A673 (cell line): ENCODE data around the gene SPAG9. TPM values are rescaled to one million over a fixed set of nuclear protein-coding genes. Genes with fewer than 3 reads are reported as not detected.

ENCODE experiments used
- BruUV-seq: library from RNA; stranded (reverse); fragments of 400-500 nt; replicated peaks from 2 replicates; lab custom pipeline; 2021; lab: Mats Ljungman, UMichigan
- CTCF ChIA-PET: fragments of 300-600 bp; sonication (Branson Sonifier 250); formaldehyde crosslinking; loops from one replicate; lab custom pipeline; 2022; ENCODE audit warnings: antibody characterized with exemption; lab: Charles Lee
- POLR2A ChIA-PET: fragments of 300-600 bp; sonication (Branson Sonifier 250); formaldehyde crosslinking; loops from one replicate; lab custom pipeline; 2022; ENCODE audit warnings: antibody characterized with exemption; ENCODE audit not compliant: low non-redundant PET; lab: Charles Lee
- DNase-seq: peaks from one replicate; pipeline ENCODE4 v3.0.0-alpha.2; 2015; ENCODE audit warnings: low spot score
- H3K27ac ChIP-seq: fragments of 200-600 bp; sonication (generic); 2 replicates; pipeline ENCODE4 v1.5.1; 2016; ENCODE audit warnings: mixed run types, low read depth, mild to moderate bottlenecking, mixed read lengths, antibody characterized with exemption, low read length; ENCODE audit not compliant: poor library complexity, severe bottlenecking
- H3K27me3 ChIP-seq: fragments of 200-600 bp; sonication (generic); replicated peaks from 2 replicates; pipeline ENCODE4 v1.6.1; 2017; ENCODE audit warnings: mixed run types, low read depth, mild to moderate bottlenecking, mixed read lengths, antibody characterized with exemption, low read length; ENCODE audit not compliant: insufficient read depth, poor library complexity
- H3K36me3 ChIP-seq: fragments of 200-600 bp; sonication (generic); 2 replicates; pipeline ENCODE4 v1.6.1; 2016; ENCODE audit warnings: mixed run types, mild to moderate bottlenecking, mixed read lengths, antibody characterized with exemption, low read length; ENCODE audit not compliant: insufficient read depth, poor library complexity, severe bottlenecking
- H3K4me1 ChIP-seq: fragments of 200-600 bp; sonication (generic); 2 replicates; pipeline ENCODE4 v1.6.1; 2017; ENCODE audit warnings: mixed run types, mild to moderate bottlenecking, mixed read lengths, antibody characterized with exemption, low read length; ENCODE audit not compliant: insufficient read depth, poor library complexity, severe bottlenecking
- H3K4me3 ChIP-seq: fragments of 200-600 bp; sonication (generic); 2 replicates; pipeline ENCODE4 v1.5.1; 2016; ENCODE audit warnings: low read depth, mixed run types, mild to moderate bottlenecking, mixed read lengths, low read length; ENCODE audit not compliant: poor library complexity, severe bottlenecking
- H3K9me3 ChIP-seq: fragments of 200-600 bp; sonication (generic); 2 replicates; pipeline ENCODE4 v1.6.1; 2016; ENCODE audit warnings: mixed run types, low read depth, mild to moderate bottlenecking, mixed read lengths, antibody characterized with exemption, low read length; ENCODE audit not compliant: poor library complexity, severe bottlenecking
- EZH2 ChIP-seq: fragments of 200-600 bp; sonication (generic); IDR thresholded peaks from 2 replicates; pipeline ENCODE4 v1.6.1; 2017; ENCODE audit warnings: borderline replicate concordance, low read depth, mild to moderate bottlenecking, mixed read lengths, antibody characterized with exemption, low read length; ENCODE audit not compliant: poor library complexity, severe bottlenecking
- intact Hi-C: fragments of 100-400 bp; cut with micrococcal nuclease; formaldehyde crosslinking; loops from one replicate; pipeline ENCODE4 v1.10.0; 2022; ENCODE audit not compliant: unreplicated experiment
- total RNA-seq: library from RNA; stranded (reverse); gene quantifications from 2 replicates; pipeline ENCODE4 v1.2.3, GENCODE V29; 2021
- TF ChIP-seq, protein P1 (sequence below): fragments of 300-800, 200-600 bp; sonication (generic); conservative IDR thresholded peaks from 2 replicates; pipeline ENCODE4 v1.5.1; 2017; ENCODE audit warnings: low read depth, mild to moderate bottlenecking, antibody characterized with exemption, low read length, moderate library complexity, mixed read lengths

Gene SPAG9
- total RNA-seq, 1 experiment from 2014 or later = 82.0 TPM

DNA sequence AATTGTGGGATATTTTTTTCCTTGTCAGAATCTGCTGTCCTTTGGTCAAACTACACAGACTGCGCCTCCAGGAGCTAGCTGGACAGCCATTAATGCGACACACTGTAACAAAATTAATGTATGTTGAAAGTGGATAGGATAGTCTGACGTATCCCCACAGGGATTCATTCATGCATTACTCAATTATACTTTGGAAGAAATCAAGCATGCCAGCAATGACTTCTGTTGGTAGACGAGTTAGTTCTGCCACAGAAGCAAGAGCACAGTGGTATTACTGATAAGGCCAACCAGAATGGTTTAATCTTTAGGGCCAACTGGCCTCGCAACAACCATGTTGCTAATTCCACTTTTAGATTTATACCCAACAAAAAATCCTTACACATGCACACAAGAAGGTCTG lies 148.1 kb downstream of the SPAG9 start:
- BruUV-seq = no TSS peak
- Histone ChIP-seq H3K36me3 (peaks cover 16% of the 10 kb centered on the region), H3K9me3 (no peaks in the 10 kb centered on the region), H3K4me1 (peaks cover 26% of the 10 kb centered on the region), H3K27me3 (no peaks in the 10 kb centered on the region), H3K27ac (no peak overlapping the region), H3K4me3 (no peak overlapping the region)
- intact Hi-C loops = loop anchor here (2.0 to 10.0 kb wide), 2 partner anchors 20 to 62 kb away; no protein-coding TSS in a partner anchor
- TF ChIP-seq, protein P1, sequence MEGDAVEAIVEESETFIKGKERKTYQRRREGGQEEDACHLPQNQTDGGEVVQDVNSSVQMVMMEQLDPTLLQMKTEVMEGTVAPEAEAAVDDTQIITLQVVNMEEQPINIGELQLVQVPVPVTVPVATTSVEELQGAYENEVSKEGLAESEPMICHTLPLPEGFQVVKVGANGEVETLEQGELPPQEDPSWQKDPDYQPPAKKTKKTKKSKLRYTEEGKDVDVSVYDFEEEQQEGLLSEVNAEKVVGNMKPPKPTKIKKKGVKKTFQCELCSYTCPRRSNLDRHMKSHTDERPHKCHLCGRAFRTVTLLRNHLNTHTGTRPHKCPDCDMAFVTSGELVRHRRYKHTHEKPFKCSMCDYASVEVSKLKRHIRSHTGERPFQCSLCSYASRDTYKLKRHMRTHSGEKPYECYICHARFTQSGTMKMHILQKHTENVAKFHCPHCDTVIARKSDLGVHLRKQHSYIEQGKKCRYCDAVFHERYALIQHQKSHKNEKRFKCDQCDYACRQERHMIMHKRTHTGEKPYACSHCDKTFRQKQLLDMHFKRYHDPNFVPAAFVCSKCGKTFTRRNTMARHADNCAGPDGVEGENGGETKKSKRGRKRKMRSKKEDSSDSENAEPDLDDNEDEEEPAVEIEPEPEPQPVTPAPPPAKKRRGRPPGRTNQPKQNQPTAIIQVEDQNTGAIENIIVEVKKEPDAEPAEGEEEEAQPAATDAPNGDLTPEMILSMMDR = no peak
- TF ChIP-seq EZH2 = no peak
- ChIA-PET CTCF (no interaction called here), POLR2A (no interaction called here)
- peak; percentile 48 for DNase-seq

DNA sequence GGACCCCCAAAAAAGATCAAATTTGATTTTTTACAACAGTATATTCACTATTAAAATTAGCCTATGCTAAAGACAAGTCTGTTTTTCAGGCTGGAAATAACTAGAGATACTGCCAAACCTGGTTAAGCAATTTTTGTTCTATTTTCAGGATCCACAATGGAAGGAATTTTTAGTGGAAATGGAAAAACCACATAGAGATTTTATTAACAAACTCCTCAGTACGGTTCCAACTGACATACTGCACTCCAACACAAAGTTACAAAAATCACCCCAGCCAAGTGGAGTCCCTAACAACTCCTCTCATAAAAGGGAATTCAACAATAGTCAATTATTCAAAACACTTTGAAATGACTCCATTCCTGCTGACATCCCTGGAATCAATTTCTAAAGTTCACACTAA lies 152.9 kb downstream of the SPAG9 start:
- POLR2A ChIA-PET = no interaction called here
- Histone ChIP-seq H3K27me3 (no peaks in the 10 kb centered on the region), H3K4me3 (no peak overlapping the region), H3K4me1 (peaks cover 22% of the 10 kb centered on the region), H3K27ac (no peak overlapping the region), H3K9me3 (no peaks in the 10 kb centered on the region), H3K36me3 (peaks cover 6% of the 10 kb centered on the region)
- BruUV-seq = no TSS peak
- CTCF ChIA-PET = no interaction called here
- no peak for TF ChIP-seq EZH2
- TF ChIP-seq, protein P1 = no peak
- intact Hi-C loops = no loop called here
- DNase-seq = no peak

DNA sequence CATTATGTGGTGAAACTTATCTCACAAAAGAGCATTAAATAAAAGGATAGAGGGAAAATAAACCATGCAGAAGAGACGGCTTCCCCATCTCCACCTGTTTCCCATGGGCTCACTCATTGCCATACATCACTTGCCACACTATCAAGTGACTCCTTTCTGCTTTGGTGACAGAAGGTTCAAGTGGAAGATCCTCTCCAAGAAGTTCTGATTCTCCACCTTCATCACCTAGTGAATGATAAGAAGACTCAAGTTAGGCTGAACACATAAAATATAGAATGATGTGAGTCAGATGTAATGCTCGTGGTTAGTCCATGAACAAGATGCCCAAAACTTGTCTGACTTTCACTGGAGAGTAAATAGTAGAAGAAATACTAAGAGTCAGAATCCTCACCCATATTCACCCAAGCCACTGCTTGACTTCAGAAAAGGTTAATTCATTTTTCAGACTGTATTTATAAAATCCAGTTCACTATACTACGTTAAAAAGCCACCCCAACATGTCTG lies 154.5 kb downstream of the SPAG9 start:
- CTCF ChIA-PET = no interaction called here
- Histone ChIP-seq H3K4me3 (no peak overlapping the region), H3K4me1 (peaks cover 17% of the 10 kb centered on the region), H3K9me3 (no peaks in the 10 kb centered on the region), H3K27me3 (no peaks in the 10 kb centered on the region), H3K27ac (no peak overlapping the region), H3K36me3 (peaks cover 6% of the 10 kb centered on the region)
- DNase-seq = no peak
- BruUV-seq = no TSS peak
- POLR2A ChIA-PET = no interaction called here
- TF ChIP-seq, protein P1 = no peak
- no peak for TF ChIP-seq EZH2
- intact Hi-C loops = no loop called here
